ENCODE data around the gene CRIP3.
"Not testable (repeated sequence)": the region's sequence is repeated elsewhere in the genome, so short reads cannot be mapped to it uniquely, and the experiment has no call there.

Gene CRIP3, protein sequence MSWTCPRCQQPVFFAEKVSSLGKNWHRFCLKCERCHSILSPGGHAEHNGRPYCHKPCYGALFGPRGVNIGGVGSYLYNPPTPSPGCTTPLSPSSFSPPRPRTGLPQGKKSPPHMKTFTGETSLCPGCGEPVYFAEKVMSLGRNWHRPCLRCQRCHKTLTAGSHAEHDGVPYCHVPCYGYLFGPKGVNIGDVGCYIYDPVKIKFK

DNA sequence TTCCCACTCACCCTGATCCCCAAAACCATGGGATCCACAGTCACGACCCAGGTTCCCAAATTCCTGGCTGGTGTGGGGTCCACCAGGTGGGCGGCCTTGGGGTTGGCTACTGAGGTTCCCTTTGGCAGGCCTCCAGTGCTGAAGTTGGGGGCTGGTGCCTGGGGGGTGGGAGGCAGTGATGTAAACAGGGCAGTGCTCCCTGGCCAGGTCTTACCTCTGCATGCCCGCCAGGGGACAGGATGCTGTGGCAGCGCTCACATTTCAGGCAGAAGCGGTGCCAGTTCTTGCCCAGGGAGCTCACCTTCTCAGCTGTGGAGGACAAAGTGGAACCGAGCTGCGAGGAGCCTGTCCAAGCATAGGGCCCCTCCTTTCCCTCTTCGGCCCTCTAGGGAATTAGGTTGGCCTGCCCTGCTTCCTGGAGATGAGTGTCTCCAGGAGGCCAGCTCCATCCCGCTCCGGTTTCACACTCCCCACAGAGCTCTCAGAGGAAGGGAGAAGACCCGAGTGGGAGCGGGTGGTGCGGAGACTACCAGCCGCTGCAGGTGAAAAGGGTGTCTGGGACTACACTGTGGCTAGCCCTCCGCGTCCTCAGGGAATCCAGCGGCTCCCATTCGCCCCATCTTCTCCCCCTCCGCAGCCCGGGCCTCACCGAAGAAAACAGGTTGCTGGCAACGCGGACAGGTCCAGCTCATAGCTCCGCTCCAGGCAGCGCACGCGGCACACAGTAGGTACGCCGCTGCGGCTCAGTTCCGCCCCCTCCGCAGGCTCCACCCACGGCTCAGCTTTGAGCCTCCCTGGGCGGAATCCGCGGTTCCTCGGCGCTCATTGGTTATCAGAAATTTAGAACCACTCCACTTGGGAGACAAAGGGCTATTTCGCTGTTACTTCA, at the start of gene CRIP3:
CRIP3 (minus strand) TSS at position 726 of the 889 bp plus-strand sequence; CDS start at position 692, 34 bp downstream.
- peak; percentile 72 for ATAC-seq
- peak; percentile 63 for DNase-seq

DNA sequence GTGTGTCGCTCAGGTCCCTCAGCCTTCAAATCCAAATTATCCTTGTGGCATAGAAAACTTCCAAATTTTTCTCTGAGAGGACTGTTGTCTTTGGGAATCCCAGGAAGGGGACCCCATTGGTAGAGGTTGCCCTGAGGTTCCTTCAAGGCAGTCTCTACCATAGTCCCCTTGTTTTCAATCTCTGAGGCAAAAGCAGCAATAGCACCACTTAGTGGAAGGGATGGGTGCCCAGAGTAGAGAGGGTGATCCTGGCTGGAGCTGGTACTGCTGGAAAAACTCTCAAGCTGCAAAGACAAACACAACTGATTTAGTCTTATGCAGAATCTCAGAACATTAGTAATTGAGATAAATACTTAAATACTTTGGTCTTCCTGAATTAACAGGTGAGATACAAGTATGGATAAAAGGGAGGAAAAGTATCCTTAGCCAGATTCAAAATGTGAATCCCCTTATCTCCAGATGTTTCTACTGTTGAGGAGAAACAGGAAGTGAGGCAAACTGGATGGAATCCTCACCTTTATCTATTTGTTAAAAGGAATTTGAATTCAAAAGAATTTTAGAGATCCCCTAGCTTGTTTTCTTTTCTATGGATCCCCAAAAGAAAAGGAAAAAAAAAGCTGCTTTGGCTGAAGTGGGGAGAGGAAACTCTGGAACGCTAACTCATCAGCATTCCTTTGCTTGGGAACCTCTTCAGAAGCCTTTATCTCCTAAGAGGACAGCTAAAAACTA, 47.4 kb upstream of the CRIP3 start:
- ATAC-seq (no peak), DNase-seq (no peak)

DNA sequence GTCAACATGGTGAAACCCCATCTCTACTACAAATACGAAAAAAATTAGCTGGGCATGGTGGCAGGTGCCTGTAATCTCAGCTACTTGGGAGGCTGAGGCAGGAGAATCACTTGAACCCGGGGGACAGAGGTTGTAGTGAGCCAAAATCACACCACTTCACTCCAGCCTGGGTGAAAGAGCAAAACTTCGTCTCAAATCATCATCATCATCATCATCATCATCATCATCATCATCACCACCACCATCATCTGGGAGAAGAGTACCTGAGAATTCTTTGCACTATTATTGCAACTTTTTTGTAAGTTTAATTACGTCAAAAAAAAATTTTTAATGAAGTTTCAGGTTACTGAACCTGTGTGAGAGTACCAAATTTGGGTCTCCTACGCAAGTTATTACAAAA, 43.3 kb upstream of the CRIP3 start:
- ATAC-seq, DNase-seq: not testable (repeated sequence)

DNA sequence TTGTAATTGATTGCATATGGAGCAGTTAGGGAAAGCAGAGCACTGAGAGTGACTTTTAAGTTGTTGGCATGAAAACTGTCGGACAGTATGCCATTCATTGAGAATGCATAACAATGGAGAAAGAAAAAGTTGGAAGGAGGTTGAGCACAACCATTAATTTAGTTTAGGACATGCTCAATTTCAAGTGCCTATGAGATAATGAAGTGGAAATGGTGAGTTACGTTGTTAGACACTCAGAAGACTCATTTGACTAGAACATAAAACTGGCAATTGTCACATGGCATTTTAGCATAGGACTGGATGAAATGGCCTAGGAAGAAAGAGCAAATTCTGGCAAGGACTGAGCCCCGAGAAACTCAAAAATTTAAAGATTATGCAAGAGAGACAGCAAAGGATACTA, 38.8 kb upstream of the CRIP3 start:
- ATAC-seq (no peak), DNase-seq (no peak)

DNA sequence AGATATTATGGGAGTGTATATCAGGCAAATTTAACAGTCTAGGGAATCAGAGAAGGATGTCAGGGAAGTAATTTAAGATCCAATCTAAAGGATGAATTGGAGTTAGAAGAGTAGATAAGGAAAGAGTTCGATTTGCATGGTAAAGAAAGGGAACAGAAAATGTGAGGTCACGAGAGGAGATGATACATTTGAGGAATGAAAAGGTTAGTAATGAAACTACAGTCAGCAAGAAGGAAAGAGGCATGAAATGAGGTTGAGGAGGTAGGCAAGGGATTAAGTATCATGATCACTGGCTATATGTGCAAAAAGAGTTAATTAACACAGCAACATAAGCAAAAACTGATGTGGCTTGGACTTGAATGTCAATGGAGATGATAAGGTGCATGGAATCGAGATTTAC, 38.4 kb upstream of the CRIP3 start:
- no peak for DNase-seq
- peak; percentile 23 for ATAC-seq

DNA sequence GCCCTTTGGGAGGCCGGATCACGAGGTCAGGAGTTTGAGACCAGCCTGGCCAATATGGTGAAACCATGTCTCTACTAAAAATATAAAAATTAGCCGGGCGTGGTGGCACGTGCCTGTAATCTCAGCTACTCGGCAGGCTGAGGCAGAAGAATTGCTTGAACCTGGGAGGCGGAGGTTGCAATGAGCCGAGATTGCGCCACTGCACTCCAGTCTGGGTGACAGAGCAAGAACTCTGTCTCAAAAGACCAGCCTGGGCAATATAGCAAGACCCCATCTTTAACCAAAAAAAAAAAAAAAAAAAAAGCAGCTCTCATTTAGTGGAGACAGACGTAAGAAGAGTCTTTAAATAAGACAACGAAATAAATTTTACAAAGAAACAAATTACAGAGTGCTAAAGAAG, 37.6 kb upstream of the CRIP3 start:
- DNase-seq, ATAC-seq: not testable (repeated sequence)

DNA sequence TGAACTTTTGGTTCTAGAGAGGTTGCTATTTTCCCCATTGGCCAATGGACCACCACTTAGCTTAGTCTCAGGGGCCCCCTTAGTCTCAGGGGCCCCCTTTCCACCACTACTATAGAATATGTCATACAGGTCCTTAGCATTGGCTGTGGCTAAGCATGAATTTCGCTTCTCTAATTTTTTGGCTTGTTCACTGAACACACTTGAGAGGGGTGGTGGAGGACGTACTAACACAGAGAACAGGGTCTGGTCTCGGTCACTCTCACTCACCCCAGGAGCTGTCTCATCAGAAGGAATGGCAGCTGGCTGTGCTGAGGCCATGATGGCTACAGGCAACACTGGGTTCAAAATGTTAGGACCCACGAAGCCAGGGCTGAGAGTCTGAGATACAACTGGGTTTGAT, 30.5 kb upstream of the CRIP3 start:
- ATAC-seq (no peak), DNase-seq (no peak)

DNA sequence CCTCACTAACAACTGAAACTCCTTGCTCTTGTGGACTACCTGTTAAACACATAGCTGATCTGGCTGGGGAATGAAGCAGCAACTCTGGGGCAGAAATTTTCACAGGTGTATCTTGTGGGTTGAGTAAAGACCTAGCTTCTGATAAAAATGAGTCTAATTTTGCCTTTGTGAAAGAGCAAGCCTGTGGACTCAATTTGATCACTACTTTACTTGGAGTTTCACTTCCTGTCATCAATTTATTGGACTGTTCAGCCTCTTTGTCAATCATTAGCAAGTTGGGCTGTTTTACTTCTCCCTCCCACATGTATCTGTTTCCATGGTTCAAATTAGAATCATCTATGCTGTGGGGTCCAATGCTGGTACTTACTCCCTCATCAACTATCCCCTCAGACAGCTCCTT, 29.6 kb upstream of the CRIP3 start:
- DNase-seq (no peak), ATAC-seq (no peak)

DNA sequence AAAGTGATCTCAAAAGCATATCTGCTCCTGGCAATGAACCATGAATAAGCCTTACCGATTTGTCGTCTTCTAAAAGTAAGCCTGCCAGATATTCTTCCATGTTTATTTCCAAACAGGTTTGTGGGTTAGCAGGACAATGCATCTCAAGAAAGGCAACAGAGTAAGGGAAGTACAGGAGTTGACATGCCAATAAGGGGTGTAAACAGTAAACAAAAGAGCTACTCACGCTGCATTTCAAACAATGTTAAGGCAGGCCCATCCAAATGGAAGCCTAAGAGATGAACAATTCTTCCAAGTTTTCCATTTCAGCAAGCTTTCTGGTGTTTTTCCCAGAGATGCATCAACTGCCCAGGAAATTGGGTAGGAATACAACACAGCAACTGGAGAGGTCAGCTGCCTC, 27.8 kb upstream of the CRIP3 start:
- DNase-seq (no peak), ATAC-seq (no peak)

DNA sequence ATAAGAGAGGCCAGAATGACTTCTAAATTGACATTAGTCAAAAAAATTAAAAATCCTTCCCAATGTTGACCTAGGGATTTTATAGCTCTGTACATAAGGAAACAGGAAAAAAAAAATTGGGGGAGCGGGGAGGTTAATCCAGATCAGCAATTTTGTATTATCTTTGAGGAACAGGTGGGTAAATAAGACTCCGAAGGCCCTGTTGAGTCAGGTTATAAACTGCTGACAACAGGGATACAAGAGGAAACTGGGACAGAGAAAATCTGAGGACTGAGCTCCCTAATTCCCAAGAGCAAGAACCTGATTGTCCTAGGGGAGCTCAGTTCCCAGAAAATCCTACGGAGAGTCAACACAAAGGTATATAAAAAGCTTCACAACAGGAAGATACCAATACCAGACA, 26.8 kb upstream of the CRIP3 start:
- ATAC-seq (no peak), DNase-seq (no peak)

DNA sequence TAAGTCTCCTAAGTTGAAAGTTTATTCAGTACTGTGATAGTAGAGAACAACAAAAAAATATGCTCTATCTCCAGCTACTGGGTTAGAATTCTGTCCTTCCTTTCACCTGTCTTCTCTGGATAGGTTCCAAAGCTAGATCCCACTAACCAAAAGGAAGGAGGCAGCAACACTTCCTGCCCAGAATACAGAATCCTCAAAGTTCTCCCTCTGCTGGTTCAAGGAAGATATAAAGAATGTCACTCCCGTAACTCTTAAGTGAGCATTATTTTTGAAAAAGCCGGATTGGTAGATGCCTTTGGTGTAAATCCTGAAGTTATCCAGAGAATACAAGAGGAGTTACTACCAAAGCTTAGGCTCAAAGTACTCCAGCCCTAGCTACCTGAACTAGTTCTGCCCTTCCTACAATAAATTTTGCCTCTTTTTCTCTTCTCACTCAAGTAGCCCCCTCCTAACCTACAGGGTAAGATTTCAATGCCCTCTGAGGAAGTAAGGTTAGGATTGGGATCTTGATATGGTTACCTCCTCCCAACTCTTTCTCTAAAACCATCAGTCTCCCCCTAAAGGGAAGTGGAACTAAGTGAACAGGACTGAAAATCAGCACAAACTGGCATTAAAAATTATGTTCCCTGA, 26.0 kb upstream of the CRIP3 start:
- DNase-seq (no peak), ATAC-seq (no peak)

DNA sequence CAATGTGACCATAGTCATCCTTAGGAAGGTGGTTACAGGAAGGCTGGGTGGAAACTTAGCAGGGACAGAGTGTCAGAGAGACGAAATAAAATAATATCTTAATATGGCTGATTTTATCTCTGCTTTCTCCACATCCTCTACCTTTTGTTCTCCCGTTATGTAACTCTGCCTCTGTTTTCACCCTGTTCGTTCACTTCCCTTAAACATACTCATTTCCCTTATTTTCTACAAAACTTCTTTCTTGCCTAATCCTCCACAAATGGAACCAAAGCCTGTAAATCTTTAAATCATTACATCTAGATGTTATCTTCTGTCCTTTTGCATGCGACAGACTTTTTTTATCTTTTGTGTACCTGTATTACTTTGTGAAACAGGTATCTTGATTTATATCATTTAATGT, 23.3 kb upstream of the CRIP3 start:
- ATAC-seq (no peak), DNase-seq (no peak)

DNA sequence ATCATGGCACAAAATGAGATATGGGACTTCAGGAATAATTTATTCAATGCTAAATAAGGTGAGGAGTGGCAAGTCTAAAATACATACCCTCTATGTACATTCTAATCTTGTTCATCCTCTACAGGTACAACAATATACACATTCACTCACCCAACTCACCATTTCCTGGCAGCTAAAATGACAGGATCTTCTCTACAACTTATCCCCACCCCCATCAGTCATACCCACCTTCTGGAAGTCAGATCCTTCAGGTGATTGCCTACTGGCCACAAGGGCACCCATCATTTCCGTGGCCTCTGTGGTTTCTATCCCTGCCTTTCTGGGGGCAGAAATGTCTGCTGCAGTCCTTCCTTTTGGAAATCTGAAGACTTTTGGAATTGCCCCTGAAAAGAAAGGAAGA, 22.8 kb upstream of the CRIP3 start:
- DNase-seq (no peak), ATAC-seq (no peak)

DNA sequence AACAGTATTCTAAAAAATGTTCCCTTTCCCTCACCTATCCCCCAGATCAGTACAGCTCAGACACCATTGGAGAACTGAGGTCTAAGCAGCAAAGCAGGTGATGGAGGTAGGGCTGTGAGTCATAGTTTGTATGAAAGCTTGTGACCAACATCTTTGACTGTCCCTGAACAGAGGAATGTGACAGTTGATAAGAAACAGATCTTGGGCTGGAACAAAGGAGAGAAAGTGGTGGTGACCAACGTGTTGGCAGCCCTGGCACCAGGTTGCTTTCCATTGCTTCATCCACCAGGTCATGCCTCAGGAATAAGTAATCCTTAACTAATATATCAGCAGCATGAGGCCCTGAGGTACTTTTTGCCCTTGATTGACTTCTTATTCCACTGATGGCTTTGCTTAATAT, 19.9 kb upstream of the CRIP3 start:
- DNase-seq = no peak
- ATAC-seq = no peak

DNA sequence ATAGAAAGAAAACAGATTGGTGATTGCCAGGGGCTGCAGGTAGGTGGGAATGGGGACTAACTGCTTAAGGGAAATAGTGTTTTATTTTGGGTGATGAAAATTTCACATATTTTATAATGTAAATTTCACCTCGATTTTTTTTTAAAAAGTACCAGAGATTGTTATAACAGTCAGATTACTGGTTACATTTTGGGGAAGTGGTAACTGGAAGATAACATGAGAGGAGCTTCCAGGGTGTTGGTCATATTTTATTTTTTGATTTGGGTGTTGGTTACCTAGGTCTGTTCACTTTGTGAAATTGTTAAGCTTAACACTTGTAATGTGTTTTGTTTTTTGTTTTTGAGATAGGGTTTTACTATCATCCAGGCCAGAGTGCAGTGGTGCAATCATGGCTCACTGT, 17.2 kb upstream of the CRIP3 start:
- ATAC-seq = no peak
- no peak for DNase-seq

DNA sequence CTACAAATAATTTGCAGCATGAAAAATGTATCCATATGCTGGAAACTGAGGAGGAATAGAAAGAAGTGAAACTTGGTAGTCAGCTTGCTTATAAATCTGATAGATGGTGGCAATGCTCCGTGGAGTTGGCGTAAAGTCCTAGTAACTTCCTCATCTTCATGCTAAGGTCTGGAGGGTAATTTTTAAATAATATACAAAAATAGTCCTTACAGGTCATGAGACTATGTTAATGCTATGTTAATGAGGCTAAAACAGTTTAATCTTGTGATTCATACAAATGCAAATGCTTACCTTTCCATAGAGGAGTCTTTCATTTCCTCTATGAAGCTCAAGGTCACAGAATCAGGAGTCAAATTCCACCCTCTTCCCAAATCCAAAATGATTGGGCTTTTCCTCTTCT, 9.4 kb upstream of the CRIP3 start:
- no peak for DNase-seq
- ATAC-seq = no peak

DNA sequence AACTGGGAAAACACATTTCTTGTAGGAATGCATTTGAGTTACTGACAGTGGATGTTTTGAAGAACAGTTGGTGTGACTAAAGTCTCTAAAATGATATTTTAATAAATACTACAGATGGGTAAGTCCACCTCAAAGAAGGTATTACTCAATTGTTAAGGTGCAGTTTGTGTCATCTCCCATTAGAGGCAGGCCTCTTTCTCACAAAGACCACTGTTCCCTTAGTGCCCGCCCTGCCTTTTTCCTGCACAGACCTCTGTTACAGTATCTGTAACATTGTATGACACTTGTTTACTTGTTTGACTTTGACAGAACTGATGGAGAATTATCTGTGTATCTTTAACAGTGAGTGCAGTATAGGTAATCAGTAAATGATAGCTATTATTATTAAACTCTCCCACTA, 5.2 kb upstream of the CRIP3 start:
- ATAC-seq = no peak
- DNase-seq = no peak

DNA sequence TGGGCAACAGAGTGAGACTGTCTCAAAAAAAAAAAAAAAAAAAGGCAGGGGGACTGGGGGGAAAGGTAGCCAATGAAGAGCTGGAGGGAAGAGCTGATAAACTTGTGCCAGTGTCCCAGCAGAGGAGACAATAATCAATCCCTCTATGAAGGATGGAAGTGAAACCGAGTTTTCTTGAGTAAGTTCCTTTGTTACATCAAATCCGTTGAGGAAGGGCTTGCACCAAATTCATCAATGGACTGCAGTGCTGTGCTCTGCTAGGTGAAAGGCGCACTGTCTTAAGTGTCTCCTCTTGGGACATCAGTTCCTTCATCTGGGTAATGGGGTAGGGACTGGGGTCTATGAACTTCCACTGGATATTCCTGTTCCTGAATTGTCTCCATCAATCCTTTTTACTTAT, 3.0 kb upstream of the CRIP3 start:
- no peak for ATAC-seq

DNA sequence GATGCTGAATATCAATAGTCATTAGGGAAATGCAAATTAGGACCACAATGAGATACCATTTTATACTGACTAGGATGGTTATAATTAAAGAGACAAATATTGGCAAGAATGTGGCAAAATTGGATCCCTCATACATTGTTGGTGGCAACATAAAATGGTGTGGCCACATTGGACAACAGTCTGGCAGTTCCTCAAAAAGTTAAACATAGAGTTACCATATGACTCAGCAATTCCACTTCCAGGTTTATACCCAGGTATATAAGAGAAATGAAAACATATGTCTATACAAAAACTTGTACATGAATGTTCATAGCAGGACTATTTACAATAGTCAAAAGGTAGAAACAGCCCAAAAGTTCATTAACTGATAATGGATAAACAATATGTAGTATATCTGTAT, 2.0 kb upstream of the CRIP3 start:
- no peak for ATAC-seq
- DNase-seq = no peak

More for the DNA sequence above, 3.0 kb upstream of the CRIP3 start:
- no peak for DNase-seq

DNA sequence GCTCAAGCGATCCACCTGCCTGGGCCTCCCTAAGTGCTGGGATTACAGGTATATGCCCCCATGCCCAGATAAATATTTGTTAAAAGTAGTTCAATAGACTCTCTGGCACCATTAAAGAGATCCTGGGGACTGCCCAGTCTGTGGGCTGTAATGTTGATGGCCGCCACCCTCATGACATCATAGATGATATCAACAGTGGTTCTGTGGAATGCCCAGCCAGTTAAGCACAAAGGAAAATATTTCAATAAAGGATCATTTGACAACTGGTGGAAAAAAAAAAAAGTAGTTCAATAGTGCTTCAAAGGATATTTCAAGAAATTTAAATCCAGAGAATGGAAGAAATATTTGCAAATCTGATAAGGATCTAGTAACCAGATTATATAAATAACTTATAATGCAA, 1.5 kb upstream of the CRIP3 start:
- DNase-seq = no peak

DNA sequence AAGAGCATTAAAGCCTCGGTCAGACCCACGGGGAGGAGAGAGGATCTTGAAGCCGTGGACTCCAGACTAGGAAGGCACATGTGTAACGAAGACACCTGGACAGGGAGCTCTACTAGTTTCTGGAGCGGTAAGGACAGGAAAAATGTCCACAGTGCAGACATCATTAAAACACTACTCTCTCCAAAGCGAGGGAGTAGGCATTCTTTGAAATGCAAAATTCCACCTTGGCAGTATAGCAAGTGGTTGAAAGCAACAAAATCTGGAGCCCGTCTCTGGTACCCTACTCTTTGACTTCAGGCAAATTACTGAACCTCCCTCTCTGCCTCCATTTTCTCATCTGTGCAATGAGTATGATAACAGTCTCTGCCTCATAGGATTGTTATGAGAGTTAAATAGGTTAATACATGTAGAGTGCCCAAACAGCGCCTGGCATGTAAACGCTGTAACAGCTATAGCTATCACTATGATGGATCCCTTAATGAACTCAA, 408 bp upstream of the CRIP3 start:
- DNase-seq = no peak
- no peak for ATAC-seq

More for the DNA sequence above, 1.5 kb upstream of the CRIP3 start:
- no peak for ATAC-seq

DNA sequence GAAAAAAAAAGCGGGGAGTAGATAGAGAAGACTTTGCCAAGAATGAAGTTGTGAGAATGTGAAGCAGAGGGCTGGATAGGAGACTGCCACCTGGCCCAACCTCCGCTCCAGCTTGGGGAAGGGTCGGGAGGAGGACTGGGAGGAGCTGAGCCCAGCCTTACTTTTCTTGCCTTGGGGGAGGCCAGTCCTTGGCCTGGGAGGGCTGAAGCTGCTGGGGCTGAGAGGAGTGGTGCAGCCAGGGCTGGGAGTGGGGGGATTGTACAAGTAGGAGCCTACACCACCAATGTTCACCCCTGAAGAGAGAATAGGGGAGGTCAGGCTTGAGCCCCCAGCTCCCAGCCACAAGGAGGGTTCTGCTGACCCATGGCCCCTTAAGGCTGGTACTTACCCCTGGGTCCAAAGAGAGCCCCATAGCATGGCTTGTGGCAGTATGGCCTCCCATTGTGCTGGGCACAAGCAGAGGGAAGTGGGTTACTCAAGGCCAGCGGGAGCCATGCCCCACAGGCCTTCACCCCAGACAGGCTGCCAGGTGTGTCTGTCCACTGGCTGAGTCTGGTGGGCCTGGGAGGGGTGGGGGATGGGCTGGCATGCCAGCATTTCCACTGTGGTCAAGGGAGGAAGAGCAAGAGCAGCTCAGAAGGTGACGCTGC, 1.1 kb downstream of the CRIP3 start:
- ATAC-seq (no peak), DNase-seq (no peak)
